SK-N-SH treated with all-trans-retinoic acid at 6 μM for 48 hours (cell line): ENCODE results near the gene RAB5B.

ENCODE experiments used
- CSDC2 ChIP-seq: fragments of 250-450 bp; sonication (Bioruptor Pico); IDR thresholded peaks from 2 replicates; pipeline ENCODE4 v1.5.0; 2020; ENCODE audit warnings: mild to moderate bottlenecking, moderate library complexity
- ISL1 ChIP-seq: fragments of 250-450 bp; sonication (Bioruptor Pico); IDR thresholded peaks from 2 replicates; pipeline ENCODE4 v2.1.2; 2022; ENCODE audit warnings: mild to moderate bottlenecking, moderate library complexity
- SNAI2 ChIP-seq: fragments of 250-450 bp; sonication (Bioruptor Pico); IDR thresholded peaks from 2 replicates; pipeline ENCODE4 v1.5.0; 2020; ENCODE audit warnings: mild to moderate bottlenecking, moderate library complexity
- TCF4 ChIP-seq: fragments of 250-450 bp; sonication (Bioruptor Pico); IDR thresholded peaks from 2 replicates; pipeline ENCODE4 v1.8.0; 2021; ENCODE audit warnings: mild to moderate bottlenecking, moderate library complexity, borderline replicate concordance
- ZFP30 ChIP-seq: fragments of 450-650 bp; formaldehyde crosslinking; IDR thresholded peaks from 2 replicates; pipeline ENCODE4 v1.5.0; 2022; ENCODE audit warnings: mild to moderate bottlenecking, moderate library complexity
- ZNF70 ChIP-seq: fragments of 450-650 bp; formaldehyde crosslinking; IDR thresholded peaks from 2 replicates; pipeline ENCODE4 v1.5.0; 2020; ENCODE audit warnings: mild to moderate bottlenecking, moderate library complexity
- ZNF8 ChIP-seq: fragments of 450-650 bp; formaldehyde crosslinking; IDR thresholded peaks from 2 replicates; pipeline ENCODE4 v1.5.0; 2020; ENCODE audit warnings: mild to moderate bottlenecking, moderate library complexity
- TF ChIP-seq, protein P1 (sequence below): fragments of 250-450 bp; sonication (Bioruptor Pico); IDR thresholded peaks from 2 replicates; pipeline ENCODE4 v1.8.0; 2020; ENCODE audit warnings: mild to moderate bottlenecking, moderate library complexity, borderline replicate concordance

DNA sequence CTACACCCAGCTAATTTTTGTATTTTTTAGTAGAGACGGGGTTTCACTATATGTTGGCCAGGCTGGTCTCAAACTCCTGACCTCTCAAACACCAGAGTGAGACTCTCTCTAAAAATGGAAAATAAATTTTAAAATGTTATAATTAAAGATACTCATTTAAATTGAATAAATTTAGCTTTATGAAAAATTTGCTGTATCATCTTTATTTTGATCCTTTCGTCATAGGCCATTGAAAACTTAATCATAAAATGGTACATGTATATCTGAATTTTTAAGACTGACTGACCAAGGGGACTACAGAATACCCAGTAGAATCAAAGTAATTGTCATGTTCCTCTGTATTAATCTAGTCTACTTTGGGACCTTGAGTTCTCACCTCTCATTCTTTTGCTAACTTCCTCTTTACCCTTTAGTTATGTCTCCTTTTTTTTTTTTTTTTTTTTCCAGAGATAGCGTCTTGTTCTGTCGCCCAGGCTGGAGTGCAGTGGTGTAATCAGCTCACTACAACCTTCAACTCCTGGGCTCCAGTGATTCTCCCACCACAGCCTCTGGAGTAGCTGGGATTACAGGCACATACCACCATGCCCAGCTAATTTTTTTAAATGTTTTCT, 9.5 kb downstream of the RAB5B start:
- no peak for TF ChIP-seq ISL1 (CRISPR knock-in tag)
- TF ChIP-seq ZNF8 (CRISPR knock-in tag) = no peak
- TF ChIP-seq TCF4 (CRISPR knock-in tag) = no peak
- TF ChIP-seq ZNF70 = no peak
- no peak for TF ChIP-seq ZFP30 (CRISPR knock-in tag)
- no peak for TF ChIP-seq SNAI2 (CRISPR knock-in tag)
- TF ChIP-seq, protein P1, sequence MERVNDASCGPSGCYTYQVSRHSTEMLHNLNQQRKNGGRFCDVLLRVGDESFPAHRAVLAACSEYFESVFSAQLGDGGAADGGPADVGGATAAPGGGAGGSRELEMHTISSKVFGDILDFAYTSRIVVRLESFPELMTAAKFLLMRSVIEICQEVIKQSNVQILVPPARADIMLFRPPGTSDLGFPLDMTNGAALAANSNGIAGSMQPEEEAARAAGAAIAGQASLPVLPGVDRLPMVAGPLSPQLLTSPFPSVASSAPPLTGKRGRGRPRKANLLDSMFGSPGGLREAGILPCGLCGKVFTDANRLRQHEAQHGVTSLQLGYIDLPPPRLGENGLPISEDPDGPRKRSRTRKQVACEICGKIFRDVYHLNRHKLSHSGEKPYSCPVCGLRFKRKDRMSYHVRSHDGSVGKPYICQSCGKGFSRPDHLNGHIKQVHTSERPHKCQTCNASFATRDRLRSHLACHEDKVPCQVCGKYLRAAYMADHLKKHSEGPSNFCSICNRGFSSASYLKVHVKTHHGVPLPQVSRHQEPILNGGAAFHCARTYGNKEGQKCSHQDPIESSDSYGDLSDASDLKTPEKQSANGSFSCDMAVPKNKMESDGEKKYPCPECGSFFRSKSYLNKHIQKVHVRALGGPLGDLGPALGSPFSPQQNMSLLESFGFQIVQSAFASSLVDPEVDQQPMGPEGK (CRISPR knock-in tag) = no peak
- no peak for TF ChIP-seq CSDC2 (CRISPR knock-in tag)
